Erythroblast (primary cell): Measurements from ENCODE around the gene TRAPPC8.

Experiments
- GATA1 ChIP-seq: IDR thresholded peaks from 2 replicates; pipeline ENCODE4 v1.6.1; 2011; ENCODE audit warnings: low read depth, mild to moderate bottlenecking, control low read depth, low read length, moderate library complexity
- POLR2A ChIP-seq: IDR thresholded peaks from 2 replicates; pipeline ENCODE4 v1.6.1; 2011; ENCODE audit warnings: mild to moderate bottlenecking, low read length

GRCh38 chr18:31876707-31877106 lies 66.2 kb downstream of the TRAPPC8 start:
- TF ChIP-seq POLR2A, result no peak
- TF ChIP-seq GATA1, result no peak
